ENCODE data around the gene WRNIP1. TPM values are rescaled to one million over a fixed set of nuclear protein-coding genes. Genes with fewer than 3 reads are reported as not detected.

WRNIP1 gene
- total and polyA plus RNA-seq, 9 of the 15 experiments (the other 6 are each of a cell fraction or from before 2014, with no cell fraction given) = 13.2 to 63.6 (median 48.6) TPM

DNA sequence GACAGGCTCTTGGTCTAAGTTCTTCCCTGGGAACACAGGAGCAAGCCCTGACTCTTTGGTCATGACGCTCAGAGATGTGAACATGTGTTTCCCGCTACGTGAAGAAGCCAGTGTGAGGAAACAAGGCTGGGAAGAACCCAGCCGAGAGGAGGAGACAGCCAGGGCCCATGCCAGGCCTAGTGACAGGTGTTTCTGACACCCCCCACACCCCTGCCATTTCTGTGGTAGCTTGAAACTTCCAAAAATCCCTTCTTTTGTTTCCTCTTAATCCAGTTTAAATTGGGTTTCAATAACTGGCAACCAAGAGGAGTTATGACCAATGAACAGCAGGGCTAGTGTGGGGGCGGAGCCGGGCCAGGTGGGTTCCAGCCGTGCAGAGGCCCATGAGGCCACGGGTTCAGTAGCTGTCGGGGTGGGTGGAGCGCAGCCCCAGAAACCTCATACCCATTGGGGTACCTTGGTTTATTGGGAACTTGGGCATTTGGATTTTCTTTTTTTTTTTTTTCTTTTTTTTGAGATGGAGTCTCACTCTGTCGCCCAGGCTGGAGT is 33.5 kb downstream of the WRNIP1 start (continued):
- TF ChIP-seq MCM2 (IDR thresholded peaks at IDR 0.05; ENCODE audit: low read depth) (no peak), ZFP30 (CRISPR knock-in tag; IDR thresholded peaks at IDR 0.05; ENCODE audit: borderline replicate concordance) (no peak), NCOA1 (IDR thresholded peaks at IDR 0.05; ENCODE audit: low read depth) (no peak), CHD1 (IDR thresholded peaks at IDR 0.05; ENCODE audit: low read length) (no peak), ZNF140 (CRISPR knock-in tag; IDR thresholded peaks at IDR 0.05) (no peak), POLR2B (IDR thresholded peaks at IDR 0.05; ENCODE audit: low read depth, partially characterized antibody) (no peak), ZNF79 (CRISPR knock-in tag; IDR thresholded peaks at IDR 0.05; ENCODE audit: low read depth) (no peak), DACH1 (IDR thresholded peaks at IDR 0.05; ENCODE audit: partially characterized antibody) (peak; percentile 41), ZEB2 (IDR thresholded peaks at IDR 0.05) (no peak), SAFB2 (IDR thresholded peaks at IDR 0.05; ENCODE audit: borderline replicate concordance, low read depth, low read length, severe bottlenecking) (no peak), RBM22 (IDR thresholded peaks at IDR 0.05; ENCODE audit: low read depth, low read length, poor library complexity, severe bottlenecking) (no peak), MXI1 (IDR thresholded peaks at IDR 0.05; ENCODE audit: low read depth, low read length) (no peak), ZNF174 (CRISPR knock-in tag; IDR thresholded peaks at IDR 0.05) (no peak)
- TF ChIP-seq, protein P1, sequence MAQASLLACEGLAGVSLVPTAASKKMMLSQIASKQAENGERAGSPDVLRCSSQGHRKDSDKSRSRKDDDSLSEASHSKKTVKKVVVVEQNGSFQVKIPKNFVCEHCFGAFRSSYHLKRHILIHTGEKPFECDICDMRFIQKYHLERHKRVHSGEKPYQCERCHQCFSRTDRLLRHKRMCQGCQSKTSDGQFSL (CRISPR knock-in tag; IDR thresholded peaks at IDR 0.05) = no peak
- TF ChIP-seq, protein P1 (tag; IDR thresholded peaks at IDR 0.05) = no peak
- TF ChIP-seq, protein P2, sequence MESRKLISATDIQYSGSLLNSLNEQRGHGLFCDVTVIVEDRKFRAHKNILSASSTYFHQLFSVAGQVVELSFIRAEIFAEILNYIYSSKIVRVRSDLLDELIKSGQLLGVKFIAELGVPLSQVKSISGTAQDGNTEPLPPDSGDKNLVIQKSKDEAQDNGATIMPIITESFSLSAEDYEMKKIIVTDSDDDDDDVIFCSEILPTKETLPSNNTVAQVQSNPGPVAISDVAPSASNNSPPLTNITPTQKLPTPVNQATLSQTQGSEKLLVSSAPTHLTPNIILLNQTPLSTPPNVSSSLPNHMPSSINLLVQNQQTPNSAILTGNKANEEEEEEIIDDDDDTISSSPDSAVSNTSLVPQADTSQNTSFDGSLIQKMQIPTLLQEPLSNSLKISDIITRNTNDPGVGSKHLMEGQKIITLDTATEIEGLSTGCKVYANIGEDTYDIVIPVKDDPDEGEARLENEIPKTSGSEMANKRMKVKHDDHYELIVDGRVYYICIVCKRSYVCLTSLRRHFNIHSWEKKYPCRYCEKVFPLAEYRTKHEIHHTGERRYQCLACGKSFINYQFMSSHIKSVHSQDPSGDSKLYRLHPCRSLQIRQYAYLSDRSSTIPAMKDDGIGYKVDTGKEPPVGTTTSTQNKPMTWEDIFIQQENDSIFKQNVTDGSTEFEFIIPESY (CRISPR knock-in tag; IDR thresholded peaks at IDR 0.05) = peak; percentile 73; the same call in 1 of the 2 replicates
- TF ChIP-seq, protein P3, sequence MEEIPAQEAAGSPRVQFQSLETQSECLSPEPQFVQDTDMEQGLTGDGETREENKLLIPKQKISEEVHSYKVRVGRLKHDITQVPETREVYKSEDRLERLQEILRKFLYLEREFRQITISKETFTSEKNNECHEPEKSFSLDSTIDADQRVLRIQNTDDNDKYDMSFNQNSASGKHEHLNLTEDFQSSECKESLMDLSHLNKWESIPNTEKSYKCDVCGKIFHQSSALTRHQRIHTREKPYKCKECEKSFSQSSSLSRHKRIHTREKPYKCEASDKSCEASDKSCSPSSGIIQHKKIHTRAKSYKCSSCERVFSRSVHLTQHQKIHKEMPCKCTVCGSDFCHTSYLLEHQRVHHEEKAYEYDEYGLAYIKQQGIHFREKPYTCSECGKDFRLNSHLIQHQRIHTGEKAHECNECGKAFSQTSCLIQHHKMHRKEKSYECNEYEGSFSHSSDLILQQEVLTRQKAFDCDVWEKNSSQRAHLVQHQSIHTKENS (CRISPR knock-in tag; IDR thresholded peaks at IDR 0.05) = no peak
- TF ChIP-seq, protein P4, sequence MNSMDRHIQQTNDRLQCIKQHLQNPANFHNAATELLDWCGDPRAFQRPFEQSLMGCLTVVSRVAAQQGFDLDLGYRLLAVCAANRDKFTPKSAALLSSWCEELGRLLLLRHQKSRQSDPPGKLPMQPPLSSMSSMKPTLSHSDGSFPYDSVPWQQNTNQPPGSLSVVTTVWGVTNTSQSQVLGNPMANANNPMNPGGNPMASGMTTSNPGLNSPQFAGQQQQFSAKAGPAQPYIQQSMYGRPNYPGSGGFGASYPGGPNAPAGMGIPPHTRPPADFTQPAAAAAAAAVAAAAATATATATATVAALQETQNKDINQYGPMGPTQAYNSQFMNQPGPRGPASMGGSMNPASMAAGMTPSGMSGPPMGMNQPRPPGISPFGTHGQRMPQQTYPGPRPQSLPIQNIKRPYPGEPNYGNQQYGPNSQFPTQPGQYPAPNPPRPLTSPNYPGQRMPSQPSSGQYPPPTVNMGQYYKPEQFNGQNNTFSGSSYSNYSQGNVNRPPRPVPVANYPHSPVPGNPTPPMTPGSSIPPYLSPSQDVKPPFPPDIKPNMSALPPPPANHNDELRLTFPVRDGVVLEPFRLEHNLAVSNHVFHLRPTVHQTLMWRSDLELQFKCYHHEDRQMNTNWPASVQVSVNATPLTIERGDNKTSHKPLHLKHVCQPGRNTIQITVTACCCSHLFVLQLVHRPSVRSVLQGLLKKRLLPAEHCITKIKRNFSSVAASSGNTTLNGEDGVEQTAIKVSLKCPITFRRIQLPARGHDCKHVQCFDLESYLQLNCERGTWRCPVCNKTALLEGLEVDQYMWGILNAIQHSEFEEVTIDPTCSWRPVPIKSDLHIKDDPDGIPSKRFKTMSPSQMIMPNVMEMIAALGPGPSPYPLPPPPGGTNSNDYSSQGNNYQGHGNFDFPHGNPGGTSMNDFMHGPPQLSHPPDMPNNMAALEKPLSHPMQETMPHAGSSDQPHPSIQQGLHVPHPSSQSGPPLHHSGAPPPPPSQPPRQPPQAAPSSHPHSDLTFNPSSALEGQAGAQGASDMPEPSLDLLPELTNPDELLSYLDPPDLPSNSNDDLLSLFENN (IDR thresholded peaks at IDR 0.05; ENCODE audit: low read depth in 2 of 2, low read length in 2 of 2) = no peak
- TF ChIP-seq, protein P5, sequence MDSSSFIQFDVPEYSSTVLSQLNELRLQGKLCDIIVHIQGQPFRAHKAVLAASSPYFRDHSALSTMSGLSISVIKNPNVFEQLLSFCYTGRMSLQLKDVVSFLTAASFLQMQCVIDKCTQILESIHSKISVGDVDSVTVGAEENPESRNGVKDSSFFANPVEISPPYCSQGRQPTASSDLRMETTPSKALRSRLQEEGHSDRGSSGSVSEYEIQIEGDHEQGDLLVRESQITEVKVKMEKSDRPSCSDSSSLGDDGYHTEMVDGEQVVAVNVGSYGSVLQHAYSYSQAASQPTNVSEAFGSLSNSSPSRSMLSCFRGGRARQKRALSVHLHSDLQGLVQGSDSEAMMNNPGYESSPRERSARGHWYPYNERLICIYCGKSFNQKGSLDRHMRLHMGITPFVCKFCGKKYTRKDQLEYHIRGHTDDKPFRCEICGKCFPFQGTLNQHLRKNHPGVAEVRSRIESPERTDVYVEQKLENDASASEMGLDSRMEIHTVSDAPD (CRISPR knock-in tag; IDR thresholded peaks at IDR 0.05) = no peak
